Small intestine (tissue), 7 donors: ENCODE results near the gene RETNLB. TPM values are rescaled to one million over a fixed set of nuclear protein-coding genes. Genes with fewer than 3 reads are reported as not detected.

Experiments
- DNase-seq, 2 donors: peaks; one replicate each; pipeline versions ENCODE4 v3.0.0 to v3.0.0-alpha.2; 2013
- FAIRE-seq: peaks from 2 replicates; lab custom pipeline; 2012; peaks lifted over from hg19 to GRCh38; lab: Jason Lieb, UNC
- H3K27ac ChIP-seq, 3 donors: one replicate each; pipeline ENCODE4 v1.5.1; 2013; ENCODE audit warnings: low read length in 2 of 3, mild to moderate bottlenecking in 2 of 3, control low read depth in 1 of 3, inconsistent platforms in 1 of 3, low read depth in 1 of 3, moderate library complexity in 1 of 3
- H3K27me3 ChIP-seq, 3 donors: one replicate each; pipeline ENCODE4 v1.6.1; 2013; ENCODE audit warnings: low read length in 3 of 3, inconsistent platforms in 1 of 3; ENCODE audit not compliant: control insufficient read depth in 3 of 3, insufficient read depth in 3 of 3
- H3K36me3 ChIP-seq, 3 donors: one replicate each; pipeline ENCODE4 v1.6.1; 2013; ENCODE audit warnings: low read length in 3 of 3, inconsistent platforms in 1 of 3, low read depth in 1 of 3, mild to moderate bottlenecking in 1 of 3, moderate library complexity in 1 of 3; ENCODE audit not compliant: control insufficient read depth in 3 of 3, insufficient read depth in 2 of 3
- H3K4me1 ChIP-seq, 3 donors: one replicate each; pipeline ENCODE4 v1.6.1; 2013; ENCODE audit warnings: low read length in 2 of 3, inconsistent platforms in 1 of 3, low read depth in 1 of 3, mild to moderate bottlenecking in 1 of 3, moderate library complexity in 1 of 3; ENCODE audit not compliant: control insufficient read depth in 3 of 3, insufficient read depth in 2 of 3
- H3K4me3 ChIP-seq, 3 donors: one replicate each; pipeline ENCODE4 v1.5.1; 2013; ENCODE audit warnings: low read length in 3 of 3, control low read depth in 1 of 3, inconsistent platforms in 1 of 3, low read depth in 1 of 3, mild to moderate bottlenecking in 1 of 3, moderate library complexity in 1 of 3
- H3K9me3 ChIP-seq, 2 donors: one replicate each; pipeline ENCODE4 v1.6.1; 2013; ENCODE audit warnings: low read depth in 1 of 2, low read length in 1 of 2; ENCODE audit not compliant: control insufficient read depth in 2 of 2, insufficient read depth in 1 of 2
- WGBS, 3 donors: extraction: QIAGEN DNeasy Blood & Tissue Kit; methylation state at CpG; one replicate each; pipeline ENCODE4 v1.1.7; 2013; 5-methylcytosine and 5-hydroxymethylcytosine counted together
- polyA plus RNA-seq, 4 donors: library from polyadenylated mRNA; stranded (reverse) in 3 of 4; unstranded in 1 of 4; fragments of 200-250 nt in 3 of 4; fragments of 120-200 nt in 1 of 4; gene quantifications; one replicate each; pipeline versions ENCODE4 v1.2.1 to v1.2.3, GENCODE V29; 2013
- donor health status: healthy with polysubstance abuse.
- donor health status: control.
- donor health status: control.
- donor health status: Bipolar disorder and iron deficiency.
- donor health status: healthy.

The RETNLB gene
- polyA plus RNA-seq, 4 donors, result 4.9 to 57.5 TPM; not detected in 2

DNA sequence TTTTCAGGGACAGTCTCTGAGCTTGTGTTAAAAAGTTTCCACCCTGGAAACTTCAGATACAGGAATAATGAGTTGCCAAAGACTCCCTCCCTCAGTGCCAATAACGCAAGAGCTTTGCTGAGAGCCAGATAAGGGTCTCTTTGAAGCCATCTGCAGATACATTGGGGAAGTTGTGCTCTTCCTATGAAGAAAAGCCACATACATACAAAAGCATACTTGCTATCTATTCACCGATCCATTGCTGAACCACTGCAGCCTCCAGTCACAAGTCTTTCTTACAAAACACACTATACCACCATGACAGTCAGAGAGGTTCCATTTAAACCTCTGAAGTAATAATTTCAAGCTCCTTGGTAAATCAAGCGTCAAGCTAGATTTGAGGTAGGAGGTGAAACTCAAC is 10.0 kb upstream of the RETNLB start:
- Histone ChIP-seq H3K4me1 (no peaks in the 10 kb centered on the region), H3K4me3 (no peak overlapping the region), H3K27ac (no peak overlapping the region), H3K9me3 (no peaks in the 10 kb centered on the region), H3K27me3 (no peaks in the 10 kb centered on the region), H3K36me3 (no peaks in the 10 kb centered on the region)
- WGBS, 3 donors, result 73 to 78% (median 78%) methylated on average over 3 of the region's 3 CpGs
- no peak for FAIRE-seq
- no peak for DNase-seq

DNA sequence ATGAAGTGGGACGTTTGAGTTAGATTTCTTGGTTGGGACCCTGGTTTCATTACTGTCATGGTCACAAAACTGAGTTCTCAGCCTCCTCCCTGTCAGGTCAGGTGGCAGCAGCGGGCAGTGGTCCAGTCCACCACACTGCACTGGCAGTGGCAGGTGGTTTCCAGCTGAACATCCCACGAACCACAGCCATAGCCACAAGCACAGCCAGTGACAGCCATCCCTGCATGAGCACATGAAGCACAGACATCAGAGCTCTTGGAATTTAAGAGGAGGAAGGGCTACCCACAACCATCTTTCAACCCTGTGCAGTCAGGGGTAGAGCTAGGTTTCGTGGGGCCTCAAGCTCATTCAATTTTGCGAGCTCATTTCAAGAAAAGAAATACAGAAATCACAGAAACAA is 1.5 kb downstream of the RETNLB start:
- DNase-seq (no peak), FAIRE-seq (no peak)
- Histone ChIP-seq H3K36me3 (no peaks in the 10 kb centered on the region), H3K4me3 (no peak overlapping the region), H3K9me3 (no peaks in the 10 kb centered on the region), H3K4me1 (peaks cover 0 to 2% (median 0%) of the 10 kb centered on the region in 3 donors), H3K27ac (no peak overlapping the region), H3K27me3 (no peaks in the 10 kb centered on the region)
- WGBS, 3 donors, result 61 to 71% (median 62%) methylated on average over 5 of the region's 5 CpGs

- Histone ChIP-seq H3K4me3 (no peak overlapping the region), H3K36me3 (no peaks in the 10 kb centered on the region), H3K9me3 (no peaks in the 10 kb centered on the region), H3K27me3 (no peaks in the 10 kb centered on the region), H3K27ac (no peak overlapping the region), H3K4me1 (no peaks in the 10 kb centered on the region)
- FAIRE-seq, result no peak
- 86 to 92% (median 87%) methylated on average over 5 of the region's 5 CpGs for WGBS, 3 donors
- DNase-seq, result no peak
Measured at GRCh38 chr3:108744762-108745161, 12.4 kb downstream of the RETNLB start.

- Histone ChIP-seq H3K36me3 (no peaks in the 10 kb centered on the region), H3K4me3 (no peak overlapping the region), H3K27me3 (no peaks in the 10 kb centered on the region), H3K9me3 (no peaks in the 10 kb centered on the region), H3K4me1 (no peaks in the 10 kb centered on the region), H3K27ac (no peak overlapping the region)
- no peak for FAIRE-seq
- no peak for DNase-seq
- WGBS, 3 donors, result 91 to 96% (median 96%) methylated on average over 1 of the region's 1 CpG
Measured at GRCh38 chr3:108742929-108743328, 14.3 kb downstream of the RETNLB start.

- Histone ChIP-seq H3K36me3 (no peaks in the 10 kb centered on the region), H3K27me3 (peaks cover 0 to 2% (median 0%) of the 10 kb centered on the region in 3 donors), H3K9me3 (no peaks in the 10 kb centered on the region), H3K27ac (no peak overlapping the region), H3K4me3 (no peak overlapping the region), H3K4me1 (no peaks in the 10 kb centered on the region)
- 83 to 90% (median 88%) methylated on average over 6 of the region's 6 CpGs for whole genome bisulfite sequencing, 3 donors
- no peak for DNase-seq
- FAIRE-seq, result no peak
Measured at GRCh38 chr3:108736821-108737220, 20.4 kb downstream of the RETNLB start.

- Histone ChIP-seq H3K4me1 (no peaks in the 10 kb centered on the region), H3K36me3 (no peaks in the 10 kb centered on the region), H3K9me3 (peaks cover 0 to 3% of the 10 kb centered on the region in 2 donors), H3K27ac (no peak overlapping the region), H3K4me3 (no peak overlapping the region), H3K27me3 (no peaks in the 10 kb centered on the region)
- FAIRE-seq, result no peak
- WGBS, 3 donors, result 56 to 68% (median 66%) methylated on average over 1 of the region's 1 CpG
- no peak for DNase-seq
Measured at GRCh38 chr3:108728934-108729333, 28.3 kb downstream of the RETNLB start.

DNA sequence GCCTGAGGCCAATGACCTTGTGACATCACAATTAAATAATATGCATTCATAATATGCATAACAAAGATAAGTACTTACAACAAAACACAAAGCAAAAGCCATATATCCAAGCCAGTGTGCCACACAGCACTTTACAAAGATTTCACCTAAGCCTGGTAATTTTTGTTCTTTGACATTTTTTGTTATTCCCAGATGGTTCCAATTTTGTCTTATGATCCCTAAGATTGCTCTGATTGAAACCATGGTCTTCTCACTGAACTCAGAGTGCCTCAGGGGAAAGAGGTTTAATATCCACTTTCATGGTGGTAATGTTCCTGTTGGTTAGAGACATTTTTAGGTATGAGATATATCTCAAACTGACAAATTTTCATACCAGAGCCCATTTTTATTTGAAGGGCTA is 29.1 kb downstream of the RETNLB start:
- Histone ChIP-seq H3K4me1 (no peaks in the 10 kb centered on the region), H3K27me3 (no peaks in the 10 kb centered on the region), H3K27ac (no peak overlapping the region), H3K4me3 (no peak overlapping the region), H3K36me3 (no peaks in the 10 kb centered on the region), H3K9me3 (peaks cover 0 to 3% of the 10 kb centered on the region in 2 donors)
- FAIRE-seq (no peak), DNase-seq (no peak)

DNA sequence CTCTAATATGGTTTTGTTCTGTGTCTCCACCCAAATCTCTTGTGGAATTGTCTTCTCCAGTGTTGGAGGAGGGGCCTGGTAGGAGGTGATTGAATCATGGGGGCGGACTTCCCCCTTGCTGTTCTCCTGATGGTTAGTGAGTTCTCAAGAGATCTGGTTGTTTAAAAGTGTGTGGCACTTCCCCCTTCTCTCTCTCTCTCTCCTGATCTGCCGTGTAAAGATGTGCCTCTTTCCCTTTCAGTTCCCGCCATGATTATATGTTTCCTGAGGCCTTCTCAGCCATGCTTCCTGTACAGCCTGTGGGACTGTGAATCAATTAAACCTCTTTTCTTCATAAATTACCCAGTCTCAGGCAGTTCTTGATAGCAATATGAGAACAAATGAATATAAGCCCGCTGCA is 33.1 kb downstream of the RETNLB start:
- H3K27me3 ChIP-seq, result no peaks in the 10 kb centered on the region
- no peaks in the 10 kb centered on the region for H3K4me1 ChIP-seq
- no peaks in the 10 kb centered on the region for H3K9me3 ChIP-seq
- no peaks in the 10 kb centered on the region for H3K36me3 ChIP-seq
- no peak overlapping the region for H3K4me3 ChIP-seq
- H3K27ac ChIP-seq, result no peak overlapping the region
- WGBS, 3 donors, result 76 to 92% (median 91%) methylated on average over 3 to 4 of the region's 4 CpGs
- FAIRE-seq (no peak), DNase-seq (no peak)

GRCh38 chr3:108722724-108723123 is 34.5 kb downstream of the RETNLB start:
- DNase-seq (no peak), FAIRE-seq (no peak)
- H3K4me3 ChIP-seq, result no peak overlapping the region
- H3K36me3 ChIP-seq, result no peaks in the 10 kb centered on the region
- H3K27ac ChIP-seq, result no peak overlapping the region
- no peaks in the 10 kb centered on the region for H3K9me3 ChIP-seq
- H3K4me1 ChIP-seq, result no peaks in the 10 kb centered on the region
- H3K27me3 ChIP-seq, result no peaks in the 10 kb centered on the region
- WGBS, 3 donors, result 69 to 95% (median 81%) methylated on average over 1 of the region's 1 CpG
